Stomach (tissue), 4 donors: ENCODE measurements around the gene NKAIN2.

Source experiments
- CTCF ChIP-seq, 7 experiments: fragments of 450-650 bp in 4 of 7; fragments of 200-600 bp in 3 of 7; sonication (generic) in 3 of 7; IDR thresholded peaks; one replicate each; pipeline ENCODE4 v1.5.1; 2016 to 2019; ENCODE audit warnings: antibody characterized with exemption in 7 of 7, control low read depth in 2 of 7, mild to moderate bottlenecking in 1 of 7
- POLR2A ChIP-seq, 4 donors: fragments of 450-650 bp; IDR thresholded peaks; one replicate each; pipeline ENCODE4 v1.6.1; 2016; ENCODE audit warnings: antibody characterized with exemption in 4 of 4, control low read depth in 2 of 4, mild to moderate bottlenecking in 1 of 4, moderate library complexity in 1 of 4
- POLR2AphosphoS5 ChIP-seq, 3 donors: sonication (generic); formaldehyde crosslinking; IDR thresholded peaks; one replicate each; pipeline ENCODE4 v1.6.1; 2016; ENCODE audit warnings: antibody characterized with exemption in 3 of 3

- no peak for TF ChIP-seq CTCF (IDR thresholded peaks at IDR 0.05)
- no peak for TF ChIP-seq POLR2A (IDR thresholded peaks at IDR 0.05)
- TF ChIP-seq POLR2AphosphoS5 (IDR thresholded peaks at IDR 0.05): no peak
Observed at GRCh38 chr6:124682751-124683150, 879.1 kb downstream of the NKAIN2 start.
